GM12873 (cell line): ENCODE results near the gene DNMT3A.

ENCODE experiments used
- TF ChIP-seq, protein P1 (sequence below): IDR thresholded peaks from 2 replicates; pipeline ENCODE4 v1.5.1; 2012; ENCODE audit warnings: low read depth, mild to moderate bottlenecking, moderate library complexity, low read length, control low read depth; ENCODE audit not compliant: insufficient read depth; ENCODE audit errors: missing control alignments

Gene DNMT3A

GRCh38 chr2:25202275-25202674 is 139.4 kb downstream of the DNMT3A start:
- TF ChIP-seq, protein P1, sequence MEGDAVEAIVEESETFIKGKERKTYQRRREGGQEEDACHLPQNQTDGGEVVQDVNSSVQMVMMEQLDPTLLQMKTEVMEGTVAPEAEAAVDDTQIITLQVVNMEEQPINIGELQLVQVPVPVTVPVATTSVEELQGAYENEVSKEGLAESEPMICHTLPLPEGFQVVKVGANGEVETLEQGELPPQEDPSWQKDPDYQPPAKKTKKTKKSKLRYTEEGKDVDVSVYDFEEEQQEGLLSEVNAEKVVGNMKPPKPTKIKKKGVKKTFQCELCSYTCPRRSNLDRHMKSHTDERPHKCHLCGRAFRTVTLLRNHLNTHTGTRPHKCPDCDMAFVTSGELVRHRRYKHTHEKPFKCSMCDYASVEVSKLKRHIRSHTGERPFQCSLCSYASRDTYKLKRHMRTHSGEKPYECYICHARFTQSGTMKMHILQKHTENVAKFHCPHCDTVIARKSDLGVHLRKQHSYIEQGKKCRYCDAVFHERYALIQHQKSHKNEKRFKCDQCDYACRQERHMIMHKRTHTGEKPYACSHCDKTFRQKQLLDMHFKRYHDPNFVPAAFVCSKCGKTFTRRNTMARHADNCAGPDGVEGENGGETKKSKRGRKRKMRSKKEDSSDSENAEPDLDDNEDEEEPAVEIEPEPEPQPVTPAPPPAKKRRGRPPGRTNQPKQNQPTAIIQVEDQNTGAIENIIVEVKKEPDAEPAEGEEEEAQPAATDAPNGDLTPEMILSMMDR = no peak

DNA sequence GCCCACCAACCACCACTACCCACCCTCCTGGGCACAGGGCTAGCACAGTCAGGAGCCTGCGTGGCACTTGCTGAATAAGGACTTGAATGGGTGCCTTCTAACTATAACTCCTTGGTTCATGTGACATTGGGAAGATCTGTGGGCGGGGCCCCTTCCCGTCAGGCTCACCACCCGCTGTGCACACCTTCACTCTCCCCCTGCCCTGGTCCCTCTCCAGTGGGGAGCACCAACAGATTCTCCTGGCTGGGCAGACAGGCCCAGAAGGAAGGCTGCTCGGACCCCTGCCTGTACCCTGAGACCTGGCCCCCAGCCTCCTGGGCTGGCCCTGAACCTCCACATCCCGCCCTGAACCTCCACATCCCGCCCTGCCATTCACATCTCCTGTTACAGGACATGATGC is 139.9 kb downstream of the DNMT3A start:
- TF ChIP-seq, protein P1 = no peak

GRCh38 chr2:25201265-25201664 is 140.5 kb downstream of the DNMT3A start:
- TF ChIP-seq, protein P1 = peak; percentile 52

DNA sequence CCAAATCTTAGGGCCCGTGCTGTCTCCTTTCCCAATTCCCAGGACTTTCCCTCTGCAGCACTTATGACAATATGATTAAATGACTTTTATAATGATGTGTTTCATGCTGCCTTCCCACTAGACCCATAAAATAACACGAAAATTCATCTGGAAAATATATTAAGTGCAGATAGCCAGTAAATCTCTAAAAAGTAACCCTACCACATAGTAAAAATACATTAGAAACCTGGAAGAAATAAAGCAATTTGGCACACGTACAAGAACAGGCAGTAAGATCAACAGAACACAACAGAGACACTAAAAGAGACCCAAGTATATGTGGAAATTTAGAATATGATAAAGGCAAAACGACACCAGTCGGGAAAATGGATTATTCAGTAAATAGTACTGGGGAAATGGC is 143.1 kb downstream of the DNMT3A start:
- TF ChIP-seq, protein P1 = no peak

DNA sequence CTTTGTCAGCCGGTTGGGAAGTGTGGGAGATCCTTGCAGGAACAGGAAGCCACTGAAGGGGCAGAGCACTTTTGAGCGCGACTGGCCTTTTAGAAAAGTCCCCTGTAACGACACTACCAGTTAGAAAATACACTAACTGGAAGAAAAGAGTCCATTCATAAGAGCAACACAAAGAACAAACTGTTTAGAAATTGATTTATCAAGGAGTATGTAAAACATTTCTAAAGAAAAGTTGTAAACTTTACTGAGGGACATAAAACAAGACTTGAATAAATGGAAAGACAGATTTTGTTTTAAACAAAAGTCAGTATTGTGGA is 143.6 kb downstream of the DNMT3A start:
- TF ChIP-seq, protein P1 = no peak

DNA sequence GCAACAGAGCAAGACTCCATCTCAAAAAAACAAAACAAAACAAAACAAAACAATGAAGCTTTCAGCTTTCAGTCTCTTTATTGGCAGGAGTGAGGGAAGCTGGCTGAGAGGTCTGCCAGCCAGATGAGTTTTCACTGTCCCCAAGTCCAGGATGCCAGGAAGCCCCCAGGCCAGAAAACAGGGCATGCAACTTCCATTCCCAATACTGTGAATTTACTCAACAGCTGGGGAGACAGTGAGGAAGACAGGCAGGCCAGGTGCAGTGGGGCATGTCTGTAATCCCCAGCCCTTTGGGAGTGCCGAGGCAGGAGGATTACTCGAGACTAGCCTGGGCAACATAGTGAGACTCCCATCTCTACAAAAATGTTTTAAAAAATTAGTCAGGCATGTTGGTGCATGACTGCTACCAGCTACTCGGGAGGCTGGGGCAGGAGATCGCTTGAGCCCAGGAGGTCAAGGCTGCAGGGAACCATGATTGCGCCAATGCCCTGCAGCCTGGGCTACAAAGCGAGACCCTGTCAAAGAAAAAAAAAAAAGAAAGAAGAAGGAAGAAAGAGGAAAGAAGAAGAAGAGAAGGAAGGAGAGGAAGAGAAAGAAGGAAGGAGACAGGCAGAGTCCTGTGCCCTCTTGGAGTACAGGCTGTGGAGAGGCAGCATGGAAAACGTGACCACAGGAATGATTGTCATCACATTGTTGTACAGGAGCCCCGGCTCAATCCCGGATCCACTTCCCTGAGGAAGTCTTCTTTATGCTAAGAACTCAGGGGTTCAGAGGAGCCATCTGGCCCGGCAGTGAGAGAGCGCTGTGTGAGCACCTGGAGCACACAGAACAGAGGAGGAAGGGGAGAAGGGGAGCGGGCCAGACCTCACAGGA is 144.2 kb downstream of the DNMT3A start:
- TF ChIP-seq, protein P1 = no peak

- TF ChIP-seq, protein P1 = no peak
Observed at GRCh38 chr2:25194576-25195122, 147.1 kb downstream of the DNMT3A start.
